ENCODE data around the gene MCRS1.

Gene MCRS1

GRCh38 chr12:49554266-49554665, 13.7 kb downstream of the MCRS1 start:
- DNase-seq: no peak

GRCh38 chr12:49553512-49554088, 14.3 kb downstream of the MCRS1 start:
- DNase-seq: peak; percentile 17

GRCh38 chr12:49552899-49553298, 15.0 kb downstream of the MCRS1 start:
- no peak for DNase-seq

DNA sequence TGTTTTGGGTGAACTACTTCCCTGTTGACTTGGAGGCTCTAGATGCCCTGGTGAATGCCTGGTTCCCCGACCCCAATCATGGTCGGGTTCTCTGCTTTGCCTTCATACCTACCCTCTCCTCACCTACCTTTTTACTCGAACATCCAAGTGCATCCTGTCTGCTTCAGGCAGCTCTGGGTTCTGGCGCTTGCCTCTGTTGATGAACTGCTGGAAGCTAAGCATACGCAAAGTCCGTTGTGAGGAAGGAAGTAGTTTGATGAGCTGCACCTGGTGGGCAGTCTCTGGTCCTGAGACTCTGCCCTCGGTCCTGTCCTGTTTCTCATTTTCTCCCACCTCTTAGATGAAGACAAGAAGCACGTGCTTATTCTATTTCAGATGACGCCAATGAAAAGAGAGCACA, 15.5 kb downstream of the MCRS1 start:
- DNase-seq: no peak

DNA sequence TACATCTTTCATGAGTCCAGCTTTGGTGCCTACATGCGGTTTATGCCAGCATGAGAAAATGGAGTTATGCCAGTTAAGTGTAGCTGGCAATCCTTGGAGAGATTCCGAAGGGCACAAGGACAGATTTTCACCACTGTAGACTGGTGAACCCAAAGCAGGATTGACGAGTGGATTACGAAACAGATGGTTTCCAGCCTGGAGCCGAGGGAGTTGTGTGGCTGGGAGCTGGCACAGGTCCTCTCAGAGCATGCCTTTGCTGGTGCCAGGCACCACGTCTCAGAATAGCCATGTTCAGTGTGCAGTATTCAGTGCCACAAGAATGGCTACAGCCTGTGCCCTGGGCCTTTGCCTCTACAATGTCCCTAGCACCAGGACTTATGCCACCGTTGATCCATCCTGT, 15.9 kb downstream of the MCRS1 start:
- no peak for DNase-seq

GRCh38 chr12:49550693-49551252, 17.2 kb downstream of the MCRS1 start:
- no peak for DNase-seq

- no peak for DNase-seq
Measured at GRCh38 chr12:49549735-49550692, 17.9 kb downstream of the MCRS1 start.

- peak; percentile 36 for DNase-seq
Measured at GRCh38 chr12:49548822-49549648, 18.9 kb downstream of the MCRS1 start.

GRCh38 chr12:49548481-49548821, 19.5 kb downstream of the MCRS1 start:
- DNase-seq: no peak

DNA sequence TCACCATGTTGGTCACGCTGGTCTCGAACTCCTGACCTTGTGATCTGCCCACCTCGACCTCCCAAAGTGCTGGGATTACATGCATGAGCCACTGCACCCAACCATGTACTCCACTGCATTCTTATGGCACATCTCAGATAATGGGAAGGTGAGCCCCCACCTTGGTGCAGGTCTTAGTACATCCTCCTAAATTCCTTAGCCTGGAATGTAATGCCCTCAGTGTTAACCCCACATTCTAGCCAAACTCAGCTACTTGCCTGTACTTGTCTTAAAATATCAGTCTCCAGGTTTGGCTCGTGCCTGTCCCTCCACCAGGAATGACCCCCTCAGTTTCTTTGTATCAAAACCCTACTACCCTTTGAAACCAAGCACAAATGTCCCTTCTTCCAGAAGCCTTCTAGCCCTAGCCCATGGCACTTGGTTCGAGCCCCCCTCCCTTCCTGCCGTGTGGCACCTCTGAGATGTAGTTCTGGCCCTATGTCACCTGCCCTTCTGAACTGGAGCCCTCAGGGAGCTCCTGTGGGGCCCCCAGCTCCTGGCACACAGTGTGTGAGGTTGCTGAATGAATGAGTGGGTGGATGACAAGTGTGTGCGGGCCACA, 20.8 kb downstream of the MCRS1 start:
- no peak for DNase-seq

GRCh38 chr12:49546481-49546880, 21.5 kb downstream of the MCRS1 start:
- DNase-seq: no peak

DNA sequence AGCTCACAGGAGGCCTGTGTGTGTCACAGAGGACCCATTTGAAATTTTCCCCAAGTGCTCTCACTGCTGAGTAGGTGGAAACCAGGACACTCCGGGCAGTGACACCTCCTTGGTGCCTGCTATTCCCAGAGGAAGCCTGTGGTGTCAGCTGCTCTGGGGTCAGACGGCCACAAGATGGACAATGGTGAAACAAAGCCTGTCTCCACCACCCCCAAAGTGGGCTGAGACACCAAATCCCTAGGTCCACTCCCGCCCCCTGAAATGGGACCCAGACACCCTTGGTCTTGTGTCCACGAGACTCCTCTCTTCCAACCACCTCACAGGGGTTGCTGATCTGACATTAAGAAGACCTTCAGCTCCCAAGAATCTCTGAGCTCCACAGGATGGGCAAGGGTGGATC, 22.1 kb downstream of the MCRS1 start:
- no peak for DNase-seq

- no peak for DNase-seq
Measured at GRCh38 chr12:49543914-49544815, 23.8 kb downstream of the MCRS1 start.

DNA sequence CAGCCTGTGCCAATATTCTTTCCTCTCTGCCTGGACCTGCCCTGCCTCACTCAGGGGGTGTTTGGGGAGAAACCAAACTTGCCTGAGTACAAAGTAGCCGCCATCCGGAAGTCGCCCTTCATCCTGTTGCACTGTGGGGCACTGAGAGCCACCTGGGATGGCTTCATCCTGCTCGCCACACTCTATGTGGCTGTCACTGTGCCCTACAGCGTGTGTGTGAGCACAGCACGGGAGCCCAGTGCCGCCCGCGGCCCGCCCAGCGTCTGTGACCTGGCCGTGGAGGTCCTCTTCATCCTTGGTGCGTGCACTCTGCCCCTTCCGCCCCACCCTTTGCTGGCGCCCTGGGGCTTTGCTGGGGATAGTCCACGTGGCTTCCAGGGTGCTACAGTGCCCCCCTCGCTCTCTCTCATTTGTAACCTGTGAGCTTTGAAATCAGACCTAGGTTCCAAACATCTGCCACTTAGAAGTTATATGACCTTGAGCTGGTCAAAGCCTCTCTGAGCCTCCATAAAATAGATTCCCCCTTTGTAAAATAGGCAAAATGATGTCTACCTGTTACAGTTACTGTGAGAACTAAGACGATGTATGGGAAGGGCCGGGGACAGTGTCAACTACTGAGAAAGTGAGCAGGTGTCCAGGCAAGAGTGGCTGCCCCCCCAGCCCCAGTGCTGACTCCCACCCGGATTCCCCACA, 24.6 kb downstream of the MCRS1 start:
- no peak for DNase-seq

GRCh38 chr12:49542592-49543160, 25.3 kb downstream of the MCRS1 start:
- no peak for DNase-seq

GRCh38 chr12:49541911-49542505, 25.9 kb downstream of the MCRS1 start:
- DNase-seq: no peak

GRCh38 chr12:49541140-49541861, 26.6 kb downstream of the MCRS1 start:
- DNase-seq: no peak

GRCh38 chr12:49540229-49541139, 27.5 kb downstream of the MCRS1 start:
- DNase-seq: no peak
